Type B pancreatic cell (in vitro differentiated cells): ENCODE measurements around the gene FAM110C. TPM values are rescaled to one million over a fixed set of nuclear protein-coding genes. Genes with fewer than 3 reads are reported as not detected.

ENCODE experiments used
- DNase-seq: peaks from one replicate; pipeline ENCODE4 v3.0.0; 2021; ENCODE audit warnings: mixed read lengths; ENCODE audit not compliant: unreplicated experiment; ENCODE audit errors: extremely low spot score
- H3K27ac Mint-ChIP-seq: 2 replicates; pipeline ENCODE4 v1.8.0; 2021; ENCODE audit warnings: mild to moderate bottlenecking, mixed read lengths
- H3K27me3 Mint-ChIP-seq: 2 replicates; pipeline ENCODE4 v1.8.0; 2021; ENCODE audit warnings: mixed read lengths
- H3K36me3 Mint-ChIP-seq: 2 replicates; pipeline ENCODE4 v1.8.0; 2021; ENCODE audit warnings: mixed read lengths
- H3K4me1 Mint-ChIP-seq: one replicate; pipeline ENCODE4 v1.8.0; 2021; ENCODE audit warnings: mixed read lengths; ENCODE audit not compliant: unreplicated experiment
- H3K4me3 Mint-ChIP-seq: 2 replicates; pipeline ENCODE4 v1.8.0; 2021; ENCODE audit warnings: mild to moderate bottlenecking, mixed read lengths
- H3K9me3 Mint-ChIP-seq: 2 replicates; pipeline ENCODE4 v1.8.0; 2021; ENCODE audit warnings: mixed read lengths
- CTCF ChIP-seq: fragments of 200-600 bp; sonication (generic); conservative IDR thresholded peaks from 2 replicates; pipeline ENCODE4 v1.5.0; 2021; ENCODE audit warnings: antibody characterized with exemption, mild to moderate bottlenecking
- long read RNA-seq: library from polyadenylated mRNA; unstranded; transcript quantifications from one replicate; pipeline ENCODE4 v2.0.0, GENCODE V29; 2020
- total RNA-seq: library from RNA; stranded (reverse); gene quantifications from 2 replicates; pipeline ENCODE4 v1.2.1, GENCODE V29; 2021; ENCODE audit warnings: low replicate concordance

Gene FAM110C
- total RNA-seq, result 2.3 and 2.6 TPM in 2 replicates
- long read RNA-seq, result 0 reads

GRCh38 chr2:46471-47345 lies at the start of gene FAM110C:
Gene FAM110C, minus strand, starts transcription at chr2:46505. Its CDS starts 120 bp downstream, at chr2:46385.
- Mint-ChIP-seq H3K4me1 (peaks cover 9% of the 10 kb centered on the region), H3K27ac (peak within 1 kb of the TSS; percentile 86), H3K27me3 (peaks cover 76% of the 10 kb centered on the region), H3K36me3 (no peaks in the 10 kb centered on the region), H3K4me3 (peak within 1 kb of the TSS; percentile 90), H3K9me3 (peaks cover 6% of the 10 kb centered on the region)
- no peak for TF ChIP-seq CTCF
- peak; percentile 72 for DNase-seq

GRCh38 chr2:92326-92725 lies 46.0 kb upstream of the FAM110C start:
- Mint-ChIP-seq H3K4me1 (no peaks in the 10 kb centered on the region), H3K9me3 (peaks cover 11% of the 10 kb centered on the region), H3K27ac (no peak overlapping the region), H3K27me3 (peaks cover 6% of the 10 kb centered on the region), H3K36me3 (no peaks in the 10 kb centered on the region), H3K4me3 (no peak overlapping the region)
- DNase-seq, result no peak
- TF ChIP-seq CTCF, result no peak

- H3K9me3 Mint-ChIP-seq, result peaks cover 6% of the 10 kb centered on the region
- peaks cover 6% of the 10 kb centered on the region for H3K27me3 Mint-ChIP-seq
- H3K4me3 Mint-ChIP-seq, result no peak overlapping the region
- no peaks in the 10 kb centered on the region for H3K4me1 Mint-ChIP-seq
- no peak for TF ChIP-seq CTCF
- no peak overlapping the region for H3K27ac Mint-ChIP-seq
- H3K36me3 Mint-ChIP-seq, result no peaks in the 10 kb centered on the region
- no peak for DNase-seq
Observed at GRCh38 chr2:90645-91312, 44.5 kb upstream of the FAM110C start.

- no peak overlapping the region for H3K4me3 Mint-ChIP-seq
- peaks cover 12% of the 10 kb centered on the region for H3K27me3 Mint-ChIP-seq
- no peak for DNase-seq
- H3K4me1 Mint-ChIP-seq, result no peaks in the 10 kb centered on the region
- H3K36me3 Mint-ChIP-seq, result no peaks in the 10 kb centered on the region
- no peak for TF ChIP-seq CTCF
- H3K27ac Mint-ChIP-seq, result no peak overlapping the region
- H3K9me3 Mint-ChIP-seq, result no peaks in the 10 kb centered on the region
Observed at GRCh38 chr2:85761-86160, 39.5 kb upstream of the FAM110C start.

- no peak for TF ChIP-seq CTCF
- no peaks in the 10 kb centered on the region for H3K36me3 Mint-ChIP-seq
- no peaks in the 10 kb centered on the region for H3K9me3 Mint-ChIP-seq
- no peaks in the 10 kb centered on the region for H3K4me1 Mint-ChIP-seq
- no peak overlapping the region for H3K4me3 Mint-ChIP-seq
- peaks cover 24% of the 10 kb centered on the region for H3K27me3 Mint-ChIP-seq
- H3K27ac Mint-ChIP-seq, result no peak overlapping the region
- no peak for DNase-seq
Observed at GRCh38 chr2:84121-84520, 37.8 kb upstream of the FAM110C start.
